K562 (cell line): ENCODE measurements around the gene ZGLP1. TPM values are rescaled to one million over a fixed set of nuclear protein-coding genes. Genes with fewer than 3 reads are reported as not detected.

Source experiments
- polyA plus RNA-seq, 8 experiments: library from polyadenylated mRNA; depleted of rRNA in 4 of 8; stranded (reverse) in 5 of 8; unstranded in 3 of 8; fragments of >200 nt; fragmentation: Nextera tagmentation in 2 of 8; fragmentation: Illumina TruSeq in 1 of 8; extraction: Ambion mirVana in 2 of 8; extraction: Trizol in 1 of 8; gene quantifications; 2 replicates each; pipeline versions ENCODE4 v1.2.1 to v1.2.3, GENCODE V29; 2011 to 2014; ENCODE audit warnings: inconsistent platforms in 1 of 8, missing spikeins in 1 of 8
- total RNA-seq, 7 experiments: library from RNA; depleted of rRNA in 6 of 7; stranded (reverse); fragments of >200 nt in 6 of 7; fragmentation: Illumina TruSeq in 2 of 7; extraction: Trizol in 2 of 7; gene quantifications; 2 replicates each; pipeline versions ENCODE4 v1.2.1 to v1.2.3, GENCODE V29; 2011 to 2021; ENCODE audit warnings: low replicate concordance in 1 of 7
- TF ChIP-seq, protein P1 (sequence below): fragments of 450-650 bp; IDR thresholded peaks from 2 replicates; pipeline ENCODE4 v1.6.1; 2016; ENCODE audit warnings: mild to moderate bottlenecking, moderate library complexity
- TF ChIP-seq, protein P2 (sequence below): fragments of 450-650 bp; formaldehyde crosslinking; IDR thresholded peaks from 2 replicates; pipeline ENCODE4 v1.4.0; 2022; ENCODE audit warnings: missing genetic modification characterization

ZGLP1 gene
- total and polyA plus RNA-seq, 9 of the 15 experiments (the other 6 are each of a cell fraction or from before 2014, with no cell fraction given), result 0.24 to 4.5 (median 2.2) TPM

DNA sequence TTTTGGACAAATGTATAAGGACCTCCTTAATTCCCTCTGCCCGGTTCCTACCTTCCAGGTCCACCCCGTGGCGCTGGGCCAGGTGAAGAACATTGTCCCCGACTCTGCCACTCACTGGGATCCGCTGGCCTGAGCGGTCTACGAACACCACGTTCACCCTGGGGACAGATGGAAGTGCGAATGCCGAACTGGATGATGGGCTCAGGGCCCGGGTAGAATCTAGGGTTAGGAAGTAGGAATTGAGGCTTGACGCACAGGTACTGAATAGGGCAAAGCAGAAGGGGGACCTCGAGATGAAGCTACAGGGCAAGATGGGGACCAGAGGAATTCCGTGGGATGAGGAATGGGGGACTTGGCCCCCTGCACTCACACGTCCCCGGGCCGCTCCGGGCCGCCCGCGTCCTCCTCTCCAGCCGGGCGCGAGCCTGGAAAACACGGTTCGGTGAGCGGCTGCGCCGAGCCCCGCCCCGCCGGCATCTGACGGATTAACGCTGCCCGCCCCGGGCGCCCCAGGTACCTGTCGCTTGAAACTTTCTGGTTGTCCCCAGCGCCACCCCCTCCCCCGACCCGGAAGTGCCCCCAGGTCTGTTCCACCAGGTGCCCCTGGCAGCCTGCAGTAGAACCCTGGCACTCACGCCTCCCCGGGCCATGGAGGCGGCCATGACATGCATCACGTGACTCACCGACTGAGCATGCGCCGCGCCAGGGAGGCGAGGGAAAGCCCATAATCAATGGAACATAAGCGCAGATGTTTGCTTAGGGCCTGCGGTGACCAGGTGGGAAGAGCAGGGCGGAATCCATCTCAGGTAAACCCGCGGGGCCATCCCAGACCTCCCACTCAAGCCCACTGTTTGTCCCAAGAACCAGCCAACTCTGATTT is 6.0 kb upstream of the ZGLP1 start, which contains the start of gene FDX2 (continued):
- TF ChIP-seq, protein P1, sequence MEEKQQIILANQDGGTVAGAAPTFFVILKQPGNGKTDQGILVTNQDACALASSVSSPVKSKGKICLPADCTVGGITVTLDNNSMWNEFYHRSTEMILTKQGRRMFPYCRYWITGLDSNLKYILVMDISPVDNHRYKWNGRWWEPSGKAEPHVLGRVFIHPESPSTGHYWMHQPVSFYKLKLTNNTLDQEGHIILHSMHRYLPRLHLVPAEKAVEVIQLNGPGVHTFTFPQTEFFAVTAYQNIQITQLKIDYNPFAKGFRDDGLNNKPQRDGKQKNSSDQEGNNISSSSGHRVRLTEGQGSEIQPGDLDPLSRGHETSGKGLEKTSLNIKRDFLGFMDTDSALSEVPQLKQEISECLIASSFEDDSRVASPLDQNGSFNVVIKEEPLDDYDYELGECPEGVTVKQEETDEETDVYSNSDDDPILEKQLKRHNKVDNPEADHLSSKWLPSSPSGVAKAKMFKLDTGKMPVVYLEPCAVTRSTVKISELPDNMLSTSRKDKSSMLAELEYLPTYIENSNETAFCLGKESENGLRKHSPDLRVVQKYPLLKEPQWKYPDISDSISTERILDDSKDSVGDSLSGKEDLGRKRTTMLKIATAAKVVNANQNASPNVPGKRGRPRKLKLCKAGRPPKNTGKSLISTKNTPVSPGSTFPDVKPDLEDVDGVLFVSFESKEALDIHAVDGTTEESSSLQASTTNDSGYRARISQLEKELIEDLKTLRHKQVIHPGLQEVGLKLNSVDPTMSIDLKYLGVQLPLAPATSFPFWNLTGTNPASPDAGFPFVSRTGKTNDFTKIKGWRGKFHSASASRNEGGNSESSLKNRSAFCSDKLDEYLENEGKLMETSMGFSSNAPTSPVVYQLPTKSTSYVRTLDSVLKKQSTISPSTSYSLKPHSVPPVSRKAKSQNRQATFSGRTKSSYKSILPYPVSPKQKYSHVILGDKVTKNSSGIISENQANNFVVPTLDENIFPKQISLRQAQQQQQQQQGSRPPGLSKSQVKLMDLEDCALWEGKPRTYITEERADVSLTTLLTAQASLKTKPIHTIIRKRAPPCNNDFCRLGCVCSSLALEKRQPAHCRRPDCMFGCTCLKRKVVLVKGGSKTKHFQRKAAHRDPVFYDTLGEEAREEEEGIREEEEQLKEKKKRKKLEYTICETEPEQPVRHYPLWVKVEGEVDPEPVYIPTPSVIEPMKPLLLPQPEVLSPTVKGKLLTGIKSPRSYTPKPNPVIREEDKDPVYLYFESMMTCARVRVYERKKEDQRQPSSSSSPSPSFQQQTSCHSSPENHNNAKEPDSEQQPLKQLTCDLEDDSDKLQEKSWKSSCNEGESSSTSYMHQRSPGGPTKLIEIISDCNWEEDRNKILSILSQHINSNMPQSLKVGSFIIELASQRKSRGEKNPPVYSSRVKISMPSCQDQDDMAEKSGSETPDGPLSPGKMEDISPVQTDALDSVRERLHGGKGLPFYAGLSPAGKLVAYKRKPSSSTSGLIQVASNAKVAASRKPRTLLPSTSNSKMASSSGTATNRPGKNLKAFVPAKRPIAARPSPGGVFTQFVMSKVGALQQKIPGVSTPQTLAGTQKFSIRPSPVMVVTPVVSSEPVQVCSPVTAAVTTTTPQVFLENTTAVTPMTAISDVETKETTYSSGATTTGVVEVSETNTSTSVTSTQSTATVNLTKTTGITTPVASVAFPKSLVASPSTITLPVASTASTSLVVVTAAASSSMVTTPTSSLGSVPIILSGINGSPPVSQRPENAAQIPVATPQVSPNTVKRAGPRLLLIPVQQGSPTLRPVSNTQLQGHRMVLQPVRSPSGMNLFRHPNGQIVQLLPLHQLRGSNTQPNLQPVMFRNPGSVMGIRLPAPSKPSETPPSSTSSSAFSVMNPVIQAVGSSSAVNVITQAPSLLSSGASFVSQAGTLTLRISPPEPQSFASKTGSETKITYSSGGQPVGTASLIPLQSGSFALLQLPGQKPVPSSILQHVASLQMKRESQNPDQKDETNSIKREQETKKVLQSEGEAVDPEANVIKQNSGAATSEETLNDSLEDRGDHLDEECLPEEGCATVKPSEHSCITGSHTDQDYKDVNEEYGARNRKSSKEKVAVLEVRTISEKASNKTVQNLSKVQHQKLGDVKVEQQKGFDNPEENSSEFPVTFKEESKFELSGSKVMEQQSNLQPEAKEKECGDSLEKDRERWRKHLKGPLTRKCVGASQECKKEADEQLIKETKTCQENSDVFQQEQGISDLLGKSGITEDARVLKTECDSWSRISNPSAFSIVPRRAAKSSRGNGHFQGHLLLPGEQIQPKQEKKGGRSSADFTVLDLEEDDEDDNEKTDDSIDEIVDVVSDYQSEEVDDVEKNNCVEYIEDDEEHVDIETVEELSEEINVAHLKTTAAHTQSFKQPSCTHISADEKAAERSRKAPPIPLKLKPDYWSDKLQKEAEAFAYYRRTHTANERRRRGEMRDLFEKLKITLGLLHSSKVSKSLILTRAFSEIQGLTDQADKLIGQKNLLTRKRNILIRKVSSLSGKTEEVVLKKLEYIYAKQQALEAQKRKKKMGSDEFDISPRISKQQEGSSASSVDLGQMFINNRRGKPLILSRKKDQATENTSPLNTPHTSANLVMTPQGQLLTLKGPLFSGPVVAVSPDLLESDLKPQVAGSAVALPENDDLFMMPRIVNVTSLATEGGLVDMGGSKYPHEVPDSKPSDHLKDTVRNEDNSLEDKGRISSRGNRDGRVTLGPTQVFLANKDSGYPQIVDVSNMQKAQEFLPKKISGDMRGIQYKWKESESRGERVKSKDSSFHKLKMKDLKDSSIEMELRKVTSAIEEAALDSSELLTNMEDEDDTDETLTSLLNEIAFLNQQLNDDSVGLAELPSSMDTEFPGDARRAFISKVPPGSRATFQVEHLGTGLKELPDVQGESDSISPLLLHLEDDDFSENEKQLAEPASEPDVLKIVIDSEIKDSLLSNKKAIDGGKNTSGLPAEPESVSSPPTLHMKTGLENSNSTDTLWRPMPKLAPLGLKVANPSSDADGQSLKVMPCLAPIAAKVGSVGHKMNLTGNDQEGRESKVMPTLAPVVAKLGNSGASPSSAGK, result no peak
- TF ChIP-seq, protein P2, sequence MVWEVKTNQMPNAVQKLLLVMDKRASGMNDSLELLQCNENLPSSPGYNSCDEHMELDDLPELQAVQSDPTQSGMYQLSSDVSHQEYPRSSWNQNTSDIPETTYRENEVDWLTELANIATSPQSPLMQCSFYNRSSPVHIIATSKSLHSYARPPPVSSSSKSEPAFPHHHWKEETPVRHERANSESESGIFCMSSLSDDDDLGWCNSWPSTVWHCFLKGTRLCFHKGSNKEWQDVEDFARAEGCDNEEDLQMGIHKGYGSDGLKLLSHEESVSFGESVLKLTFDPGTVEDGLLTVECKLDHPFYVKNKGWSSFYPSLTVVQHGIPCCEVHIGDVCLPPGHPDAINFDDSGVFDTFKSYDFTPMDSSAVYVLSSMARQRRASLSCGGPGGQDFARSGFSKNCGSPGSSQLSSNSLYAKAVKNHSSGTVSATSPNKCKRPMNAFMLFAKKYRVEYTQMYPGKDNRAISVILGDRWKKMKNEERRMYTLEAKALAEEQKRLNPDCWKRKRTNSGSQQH, result 0 out of 2 replicates have a peak, but pooled peaks have one; percentile 22
